GM19467 (cell line): ENCODE results near the gene WRAP73.

ENCODE experiments used
- ATAC-seq: cut with Tn5 transposase; IDR thresholded peaks from one replicate; pipeline ENCODE4 v1.9.1; 2021; ENCODE audit warnings: mild to moderate bottlenecking, moderate library complexity; ENCODE audit not compliant: unreplicated experiment

The WRAP73 gene

GRCh38 chr1:3581296-3582036, 68.4 kb downstream of the WRAP73 start:
- no peak for ATAC-seq
